ENCODE measurements around the gene BAZ2A. TPM values are rescaled to one million over a fixed set of nuclear protein-coding genes. Genes with fewer than 3 reads are reported as not detected.

Gene BAZ2A
- total RNA-seq, 4 donors from 2014 or later: 40.5 to 65.8 (median 55.4) TPM

DNA sequence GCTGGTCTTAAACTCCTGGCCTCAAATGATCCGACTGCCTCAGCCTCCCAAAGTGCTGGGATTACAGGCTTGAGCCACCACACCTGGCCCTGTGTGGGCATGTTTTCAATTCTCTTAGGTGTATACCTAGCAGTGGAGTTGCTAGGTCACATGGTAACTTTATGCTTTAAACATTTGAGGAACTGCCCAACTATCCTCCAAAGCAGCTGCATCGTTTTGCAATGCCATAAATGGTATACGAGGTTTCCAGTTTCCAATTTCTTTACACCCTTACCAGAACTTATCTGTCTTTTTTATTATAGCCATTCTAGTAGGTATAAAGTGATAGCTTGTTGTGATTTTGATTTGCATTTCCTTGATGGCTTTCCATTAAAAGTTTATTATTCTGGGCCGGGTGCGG is 83.4 kb downstream of the BAZ2A start:
- Histone ChIP-seq H3K4me3 (no peak overlapping the region), H3K4me1 (no peaks in the 10 kb centered on the region), H3K27me3 (no peaks in the 10 kb centered on the region), H3K36me3 (no peaks in the 10 kb centered on the region), H3K9me3 (no peaks in the 10 kb centered on the region), H3K27ac (no peak overlapping the region)
- intact Hi-C loops (cut with DNase I; ENCODE audit: low total_unique reads) (no loop called here), in situ Hi-C loops (cut with MboI; ENCODE audit: low sequenced_read_pairs in 4 of 4) (no loop called here)
- ATAC-seq: no peak
- no peak for TF ChIP-seq POLR2A (IDR thresholded peaks at IDR 0.05)
- TF ChIP-seq, protein P1, sequence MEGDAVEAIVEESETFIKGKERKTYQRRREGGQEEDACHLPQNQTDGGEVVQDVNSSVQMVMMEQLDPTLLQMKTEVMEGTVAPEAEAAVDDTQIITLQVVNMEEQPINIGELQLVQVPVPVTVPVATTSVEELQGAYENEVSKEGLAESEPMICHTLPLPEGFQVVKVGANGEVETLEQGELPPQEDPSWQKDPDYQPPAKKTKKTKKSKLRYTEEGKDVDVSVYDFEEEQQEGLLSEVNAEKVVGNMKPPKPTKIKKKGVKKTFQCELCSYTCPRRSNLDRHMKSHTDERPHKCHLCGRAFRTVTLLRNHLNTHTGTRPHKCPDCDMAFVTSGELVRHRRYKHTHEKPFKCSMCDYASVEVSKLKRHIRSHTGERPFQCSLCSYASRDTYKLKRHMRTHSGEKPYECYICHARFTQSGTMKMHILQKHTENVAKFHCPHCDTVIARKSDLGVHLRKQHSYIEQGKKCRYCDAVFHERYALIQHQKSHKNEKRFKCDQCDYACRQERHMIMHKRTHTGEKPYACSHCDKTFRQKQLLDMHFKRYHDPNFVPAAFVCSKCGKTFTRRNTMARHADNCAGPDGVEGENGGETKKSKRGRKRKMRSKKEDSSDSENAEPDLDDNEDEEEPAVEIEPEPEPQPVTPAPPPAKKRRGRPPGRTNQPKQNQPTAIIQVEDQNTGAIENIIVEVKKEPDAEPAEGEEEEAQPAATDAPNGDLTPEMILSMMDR (IDR thresholded peaks at IDR 0.05 in 4 of 5, conservative IDR thresholded peaks at IDR 0.05 in 1 of 5): no peak
- no peak for DNase-seq

Other genes with a start within 250 kb of the BAZ2A start
- 1 to 10 TPM; 1.9 to 4.6 (median 2.5) TPM for gene TIMELESS, start 180.9 kb downstream of the BAZ2A start, total RNA-seq
- gene MIP, start 175.7 kb downstream of the BAZ2A start, total RNA-seq: not detected
- 1 to 10 TPM; 1.6 to 4.7 (median 2.9) TPM for gene SPRYD4, start 161.7 kb downstream of the BAZ2A start, total RNA-seq
- 1 to 10 TPM in 1 of 4 donors, under 1 TPM in 1, not detected in 2; 0.53 to 1.9 TPM for gene GLS2, start 142.2 kb downstream of the BAZ2A start, total RNA-seq
- gene RBMS2, start 108.5 kb downstream of the BAZ2A start, total RNA-seq: 10 to 100 TPM in 1 of 4 donors, 1 to 10 TPM in 3; 4.1 to 11.0 (median 5.4) TPM
- gene ATP5F1B, start 15.7 kb upstream of the BAZ2A start, total RNA-seq: 1,000 to 10,000 TPM in 2 of 4 donors, 100 to 1,000 TPM in 2; 779 to 1,310 (median 926) TPM
- 10 to 100 TPM; 57.2 to 81.4 (median 69.3) TPM for gene PTGES3, start 58.0 kb upstream of the BAZ2A start, total RNA-seq
- gene NACA, start 95.0 kb upstream of the BAZ2A start, total RNA-seq: 100 to 1,000 TPM; 225 to 438 (median 398) TPM
- gene PRIM1, start 122.0 kb upstream of the BAZ2A start, total RNA-seq: 1 to 10 TPM; 3.2 to 5.9 (median 3.7) TPM
- gene HSD17B6, start 133.0 kb upstream of the BAZ2A start, total RNA-seq: 1 to 10 TPM in 3 of 4 donors, not detected in 1; 1.2 to 2.3 (median 1.6) TPM